AG04450 (cell line): ENCODE results near the gene METTL26. TPM values are rescaled to one million over a fixed set of nuclear protein-coding genes. Genes with fewer than 3 reads are reported as not detected.

Experiments
- CTCF ChIA-PET: fragments of 300-600, 350-600 bp; formaldehyde crosslinking; extraction: SDS; loops from one replicate; lab custom pipeline; 2022; ENCODE audit warnings: antibody characterized with exemption, inconsistent platforms; lab: Charles Lee
- POLR2A ChIA-PET: fragments of 350-600 bp; formaldehyde crosslinking; extraction: SDS; loops from one replicate; lab custom pipeline; 2021; ENCODE audit warnings: antibody characterized with exemption, inconsistent platforms; lab: Yijun Ruan, JAX
- DNase-seq: peaks from one replicate; pipeline ENCODE4 v3.0.0-alpha.2; 2011; ENCODE audit warnings: low read depth, low spot score
- H3K27ac ChIP-seq: one replicate; pipeline ENCODE4 v1.5.1; 2012; ENCODE audit warnings: low read depth, low read length, control low read depth
- H3K27me3 ChIP-seq: one replicate; pipeline ENCODE4 v1.6.0; 2012; ENCODE audit warnings: low read length; ENCODE audit not compliant: control insufficient read depth, insufficient read depth
- H3K4me3 ChIP-seq: 2 replicates; pipeline ENCODE4 v1.5.1; 2011; ENCODE audit warnings: mild to moderate bottlenecking, low read depth, low read length, control low read depth
- H3K9me3 ChIP-seq: 2 replicates; pipeline ENCODE4 v1.5.1; 2012; ENCODE audit warnings: low read length; ENCODE audit not compliant: control insufficient read depth, insufficient read depth
- polyA plus RNA-seq: library from polyadenylated mRNA; depleted of rRNA; stranded (reverse); fragments of >200 nt; gene quantifications from 2 replicates; pipeline ENCODE4 v1.2.3, GENCODE V29; 2011
- TF ChIP-seq, protein P1 (sequence below): IDR thresholded peaks from 2 replicates; pipeline ENCODE4 v1.5.1; 2011; ENCODE audit warnings: low read depth, low read length, control low read depth, inconsistent platforms

METTL26 gene
- polyA plus RNA-seq, 1 experiment = 58.3 TPM

DNA sequence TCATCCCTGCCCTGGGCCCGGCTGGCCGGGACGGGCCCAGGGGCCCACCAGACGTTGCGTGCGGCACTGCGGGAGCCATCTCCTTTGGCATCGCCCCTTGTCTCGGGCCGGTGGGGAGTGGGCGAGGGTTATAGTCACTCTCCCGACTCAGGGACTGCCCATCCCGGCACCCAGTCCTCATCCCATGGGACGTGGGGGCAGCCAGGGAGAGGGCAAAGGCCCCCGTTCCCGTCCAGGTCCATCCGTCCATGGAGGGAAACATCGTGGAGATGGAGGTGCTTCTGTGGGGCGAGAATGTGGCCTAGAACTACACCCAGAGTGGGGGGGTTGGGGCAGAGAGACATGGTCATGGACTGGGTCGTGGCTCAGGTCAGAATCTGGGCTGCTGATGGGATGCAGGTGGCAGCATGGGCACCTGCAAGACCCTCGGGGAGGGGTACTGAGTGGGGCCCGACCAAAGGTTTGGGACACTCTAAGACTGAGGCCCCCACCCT lies 10.6 kb upstream of the METTL26 start:
- H3K27me3 ChIP-seq = no peaks in the 10 kb centered on the region
- ChIA-PET CTCF (no interaction called here), POLR2A (interaction anchor here (0.7 kb wide), 1 partner anchor 550 kb away, joined by 3 read pairs; no protein-coding TSS in a partner anchor)

DNA sequence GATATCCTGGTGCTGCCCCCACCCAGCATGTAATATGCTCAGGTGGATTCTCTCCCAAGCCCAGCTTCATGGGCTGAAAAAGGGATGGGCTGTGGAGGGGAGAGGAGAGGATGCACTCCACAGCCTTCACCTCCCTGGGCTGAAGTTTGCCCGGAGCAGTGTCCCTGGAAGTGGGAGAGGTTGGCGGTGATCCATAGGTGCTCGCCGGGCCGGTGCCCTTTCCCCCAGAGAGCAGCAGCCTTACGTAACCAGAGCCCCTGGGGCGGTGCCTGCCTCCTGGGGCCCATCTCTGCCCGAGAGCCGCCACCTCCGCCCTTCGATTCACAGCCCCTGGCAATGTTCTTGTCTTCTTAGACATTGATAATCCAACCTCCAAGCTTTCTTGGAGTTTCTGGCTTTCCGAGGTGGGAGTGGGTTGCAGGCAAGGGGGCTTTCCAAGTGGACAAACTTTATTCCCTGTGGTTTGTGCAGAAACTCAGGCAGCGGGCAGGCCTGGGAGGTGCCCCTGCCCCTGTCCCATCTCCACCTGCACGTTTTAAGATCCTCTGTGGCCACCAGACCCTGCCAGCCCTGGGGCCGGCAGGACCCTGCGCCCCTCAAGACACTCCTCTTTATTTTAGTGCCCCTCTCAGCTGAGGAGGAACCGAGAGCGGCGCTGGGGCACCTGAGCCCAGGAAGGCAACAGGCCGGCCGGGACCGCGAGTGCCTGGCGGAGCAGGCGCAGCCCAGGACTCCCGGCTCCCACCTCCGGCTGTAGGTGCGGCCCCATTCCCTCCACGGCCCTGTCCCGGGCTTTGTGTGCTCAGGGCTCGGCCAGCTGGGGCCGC lies 10.0 kb upstream of the METTL26 start:
- no peak for DNase-seq
- no peak overlapping the region for H3K4me3 ChIP-seq
- CTCF ChIA-PET = no interaction called here
- POLR2A ChIA-PET = interaction anchor here (0.7 kb wide), 1 partner anchor 549 kb away, joined by 3 read pairs; no protein-coding TSS in a partner anchor
- no peaks in the 10 kb centered on the region for H3K27me3 ChIP-seq
- no peaks in the 10 kb centered on the region; the same call in 1 of the 2 replicates for H3K9me3 ChIP-seq
- TF ChIP-seq, protein P1, sequence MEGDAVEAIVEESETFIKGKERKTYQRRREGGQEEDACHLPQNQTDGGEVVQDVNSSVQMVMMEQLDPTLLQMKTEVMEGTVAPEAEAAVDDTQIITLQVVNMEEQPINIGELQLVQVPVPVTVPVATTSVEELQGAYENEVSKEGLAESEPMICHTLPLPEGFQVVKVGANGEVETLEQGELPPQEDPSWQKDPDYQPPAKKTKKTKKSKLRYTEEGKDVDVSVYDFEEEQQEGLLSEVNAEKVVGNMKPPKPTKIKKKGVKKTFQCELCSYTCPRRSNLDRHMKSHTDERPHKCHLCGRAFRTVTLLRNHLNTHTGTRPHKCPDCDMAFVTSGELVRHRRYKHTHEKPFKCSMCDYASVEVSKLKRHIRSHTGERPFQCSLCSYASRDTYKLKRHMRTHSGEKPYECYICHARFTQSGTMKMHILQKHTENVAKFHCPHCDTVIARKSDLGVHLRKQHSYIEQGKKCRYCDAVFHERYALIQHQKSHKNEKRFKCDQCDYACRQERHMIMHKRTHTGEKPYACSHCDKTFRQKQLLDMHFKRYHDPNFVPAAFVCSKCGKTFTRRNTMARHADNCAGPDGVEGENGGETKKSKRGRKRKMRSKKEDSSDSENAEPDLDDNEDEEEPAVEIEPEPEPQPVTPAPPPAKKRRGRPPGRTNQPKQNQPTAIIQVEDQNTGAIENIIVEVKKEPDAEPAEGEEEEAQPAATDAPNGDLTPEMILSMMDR = no peak
- H3K27ac ChIP-seq = no peak overlapping the region

More for the DNA sequence above, 10.6 kb upstream of the METTL26 start:
- no peak for DNase-seq
- Histone ChIP-seq H3K4me3 (no peak overlapping the region), H3K27ac (no peak overlapping the region), H3K9me3 (no peaks in the 10 kb centered on the region; the same call in 1 of the 2 replicates)
- TF ChIP-seq, protein P1 = no peak

DNA sequence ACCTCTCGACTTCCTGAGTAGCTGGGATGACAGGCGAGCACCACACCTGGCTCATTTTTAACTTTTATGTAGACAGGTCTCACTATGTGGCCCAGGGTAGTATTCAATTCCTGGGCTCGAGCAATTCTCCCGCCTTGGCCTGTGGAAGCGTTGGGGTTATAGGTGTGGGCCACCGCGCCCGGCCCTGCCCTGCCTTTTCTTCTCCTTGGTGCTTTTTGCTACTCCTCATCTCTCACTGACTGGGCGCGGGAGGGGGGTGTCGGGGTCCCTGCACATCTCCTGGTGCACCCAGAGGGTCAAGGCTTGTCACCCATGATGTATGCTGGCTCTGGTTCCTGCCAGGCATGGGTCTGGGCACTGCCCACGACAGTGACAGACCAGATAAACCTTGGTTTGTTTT lies 8.5 kb upstream of the METTL26 start:
- no peak overlapping the region for H3K27ac ChIP-seq
- TF ChIP-seq, protein P1 = no peak
- ChIA-PET POLR2A (no interaction called here), CTCF (no interaction called here)
- H3K9me3 ChIP-seq = no peaks in the 10 kb centered on the region; the same call in 1 of the 2 replicates
- no peak overlapping the region for H3K4me3 ChIP-seq
- DNase-seq = no peak
- no peaks in the 10 kb centered on the region for H3K27me3 ChIP-seq

DNA sequence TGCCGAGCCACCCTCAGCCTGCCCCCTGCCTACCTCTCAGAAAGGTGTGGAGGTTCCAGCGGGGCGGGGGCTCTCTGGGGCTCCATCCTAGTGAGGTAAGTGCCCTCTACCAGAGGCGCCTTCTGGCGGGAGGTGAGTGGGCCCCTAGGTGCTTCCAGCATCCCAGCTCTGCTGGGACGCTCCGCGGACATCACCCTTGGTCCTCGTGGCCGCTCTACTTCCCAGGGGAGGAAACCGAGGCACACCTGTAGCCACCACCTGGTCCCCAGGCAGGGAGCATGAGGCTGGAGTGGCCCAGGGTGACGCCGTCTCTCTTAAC lies 6.9 kb upstream of the METTL26 start:
- Histone ChIP-seq H3K4me3 (peak overlapping the region; percentile 80), H3K9me3 (no peaks in the 10 kb centered on the region; the same call in 1 of the 2 replicates), H3K27me3 (no peaks in the 10 kb centered on the region), H3K27ac (no peak overlapping the region)
- no peak for DNase-seq
- ChIA-PET CTCF (no interaction called here), POLR2A (no interaction called here)
- TF ChIP-seq, protein P1 = no peak
